Lower leg skin (tissue), 4 donors: ENCODE results near the gene PTPRB. TPM values are rescaled to one million over a fixed set of nuclear protein-coding genes. Genes with fewer than 3 reads are reported as not detected.
"Not testable (repeated sequence)": the region's sequence is repeated elsewhere in the genome, so short reads cannot be mapped to it uniquely, and the experiment has no call there.

Experiments used
- DNase-seq, 2 donors: peaks; one replicate each; pipeline ENCODE4 v3.0.0-alpha.2; 2019; ENCODE audit warnings: low spot score in 2 of 2
- H3K4me3 ChIP-seq: fragments of 200-600 bp; sonication (generic); 2 replicates; pipeline ENCODE4 v1.5.1; 2017; ENCODE audit warnings: mild to moderate bottlenecking, low read depth; ENCODE audit not compliant: poor library complexity, severe bottlenecking
- CTCF ChIP-seq, 3 donors: fragments of 450-650 bp; IDR thresholded peaks; one replicate each; pipeline ENCODE4 v1.5.1; 2016; ENCODE audit warnings: antibody characterized with exemption in 3 of 3, mild to moderate bottlenecking in 3 of 3, moderate library complexity in 2 of 3
- POLR2A ChIP-seq, 2 donors: fragments of 450-650 bp; IDR thresholded peaks; one replicate each; pipeline ENCODE4 v1.6.1; 2016 to 2017; ENCODE audit warnings: antibody characterized with exemption in 2 of 2, mild to moderate bottlenecking in 1 of 2, moderate library complexity in 1 of 2
- WGBS, 2 donors: methylation state at CpG; one replicate each; pipeline ENCODE4 v1.1.5; 2018; 5-methylcytosine and 5-hydroxymethylcytosine counted together
- intact Hi-C: fragments of 100-400 bp; cut with DNase I; formaldehyde crosslinking; loops from one replicate; pipeline ENCODE4 v1.15.0; 2023; ENCODE audit warnings: low total_unique reads
- total RNA-seq, 4 donors: library from RNA; depleted of rRNA; stranded (reverse); fragments of >200 nt; gene quantifications; one replicate each; pipeline ENCODE4 v1.1.0, GENCODE V29; 2016

The PTPRB gene
- total RNA-seq, 4 donors from 2014 or later, result 2.9 to 12.1 (median 6.1) TPM

- TF ChIP-seq CTCF (IDR thresholded peaks at IDR 0.05) (no peak), POLR2A (IDR thresholded peaks at IDR 0.05) (no peak)
- no peak overlapping the region for H3K4me3 ChIP-seq
- DNase-seq, result no peak
- intact Hi-C loops, result no loop called here
- 44 to 46% methylated on average over 2 of the region's 2 CpGs for WGBS, 2 donors
Measured at GRCh38 chr12:70507442-70507841, 129.8 kb downstream of the PTPRB start.

DNA sequence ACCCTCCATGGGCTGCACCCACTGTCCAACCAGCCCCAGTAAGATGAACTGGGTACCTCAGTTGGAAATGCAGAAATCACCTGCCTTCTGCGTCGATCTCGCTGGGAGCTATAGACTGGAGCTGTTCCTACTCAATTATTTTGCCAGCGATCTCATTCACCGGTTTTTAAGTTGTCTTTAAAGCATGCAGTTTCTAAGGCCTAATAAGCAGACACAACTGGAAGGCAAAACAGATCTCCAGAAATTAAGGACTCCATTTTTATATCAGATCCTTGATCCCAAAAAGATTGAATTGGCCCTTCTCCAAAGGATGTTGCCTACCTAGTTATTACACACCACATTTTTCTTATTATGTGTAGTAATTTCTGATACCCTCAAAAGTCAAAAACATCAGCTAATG is 139.7 kb downstream of the PTPRB start:
- 88 to 98% methylated on average over 5 of the region's 5 CpGs for WGBS, 2 donors
- no peak overlapping the region for H3K4me3 ChIP-seq
- TF ChIP-seq CTCF (IDR thresholded peaks at IDR 0.05), result no peak
- TF ChIP-seq POLR2A (IDR thresholded peaks at IDR 0.05), result no peak
- no peak for DNase-seq
- intact Hi-C loops, result no loop called here

GRCh38 chr12:70492904-70493303 is 144.3 kb downstream of the PTPRB start:
- 86 to 94% methylated on average over 1 of the region's 1 CpG for WGBS, 2 donors
- intact Hi-C loops, H3K4me3 ChIP-seq, DNase-seq: not testable (repeated sequence)

- intact Hi-C loops, DNase-seq, H3K4me3 ChIP-seq: not testable (repeated sequence)
Measured at GRCh38 chr12:70490928-70491327, 146.3 kb downstream of the PTPRB start.

DNA sequence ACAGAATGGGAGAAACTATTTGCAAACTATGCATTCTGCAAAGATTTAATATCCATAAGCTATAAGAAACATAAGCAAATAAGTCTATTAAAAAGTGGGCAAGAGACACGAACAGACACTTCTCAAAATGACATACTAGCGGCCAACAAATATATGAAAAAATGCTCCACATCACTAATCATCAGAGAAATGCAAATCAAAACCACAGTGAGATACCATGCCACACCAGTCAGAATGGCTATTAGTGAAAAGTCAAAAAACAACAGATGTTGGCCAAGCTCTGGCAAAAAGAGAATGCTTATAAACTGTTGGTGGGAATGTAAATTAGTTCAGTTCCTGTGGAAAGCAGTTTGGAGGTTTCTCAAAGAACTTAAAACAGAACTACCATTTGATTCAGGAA is 149.8 kb downstream of the PTPRB start:
- no peak overlapping the region for H3K4me3 ChIP-seq
- no peak for DNase-seq
- 79 to 83% methylated on average over 2 of the region's 2 CpGs for WGBS, 2 donors
- intact Hi-C loops, result no loop called here
- TF ChIP-seq POLR2A (IDR thresholded peaks at IDR 0.05), result no peak
- TF ChIP-seq CTCF (IDR thresholded peaks at IDR 0.05), result no peak

- TF ChIP-seq POLR2A (IDR thresholded peaks at IDR 0.05) (no peak), CTCF (IDR thresholded peaks at IDR 0.05) (no peak)
- 44 to 58% methylated on average over 2 of the region's 2 CpGs for WGBS, 2 donors
- H3K4me3 ChIP-seq, result no peak overlapping the region
- DNase-seq, result no peak
- intact Hi-C loops, result no loop called here
Measured at GRCh38 chr12:70486588-70486987, 150.6 kb downstream of the PTPRB start.

GRCh38 chr12:70485704-70486103 is 151.5 kb downstream of the PTPRB start:
- TF ChIP-seq CTCF (IDR thresholded peaks at IDR 0.05), result no peak
- no peak for TF ChIP-seq POLR2A (IDR thresholded peaks at IDR 0.05)
- no peak overlapping the region for H3K4me3 ChIP-seq
- DNase-seq, result no peak
- 91 to 92% methylated on average over 3 of the region's 3 CpGs for WGBS, 2 donors
- intact Hi-C loops, result no loop called here
